Renal cortex interstitium (tissue), 11 donors: ENCODE measurements around the gene LCN6. TPM values are rescaled to one million over a fixed set of nuclear protein-coding genes. Genes with fewer than 3 reads are reported as not detected.

ENCODE experiments used
- DNase-seq, 11 donors: peaks; one replicate each; pipeline ENCODE4 v3.0.0-alpha.2; 2013; ENCODE audit warnings: low read depth in 9 of 11, low spot score in 4 of 11; ENCODE audit errors: extremely low read depth in 1 of 11
- polyA plus RNA-seq, 3 donors: library from polyadenylated mRNA; unstranded; fragments of 120-200 nt; gene quantifications; one replicate each; pipeline ENCODE4 v1.2.1, GENCODE V29; 2013; ENCODE audit not compliant: insufficient read length in 3 of 3

Gene LCN6
- polyA plus RNA-seq, 3 donors = not detected

DNA sequence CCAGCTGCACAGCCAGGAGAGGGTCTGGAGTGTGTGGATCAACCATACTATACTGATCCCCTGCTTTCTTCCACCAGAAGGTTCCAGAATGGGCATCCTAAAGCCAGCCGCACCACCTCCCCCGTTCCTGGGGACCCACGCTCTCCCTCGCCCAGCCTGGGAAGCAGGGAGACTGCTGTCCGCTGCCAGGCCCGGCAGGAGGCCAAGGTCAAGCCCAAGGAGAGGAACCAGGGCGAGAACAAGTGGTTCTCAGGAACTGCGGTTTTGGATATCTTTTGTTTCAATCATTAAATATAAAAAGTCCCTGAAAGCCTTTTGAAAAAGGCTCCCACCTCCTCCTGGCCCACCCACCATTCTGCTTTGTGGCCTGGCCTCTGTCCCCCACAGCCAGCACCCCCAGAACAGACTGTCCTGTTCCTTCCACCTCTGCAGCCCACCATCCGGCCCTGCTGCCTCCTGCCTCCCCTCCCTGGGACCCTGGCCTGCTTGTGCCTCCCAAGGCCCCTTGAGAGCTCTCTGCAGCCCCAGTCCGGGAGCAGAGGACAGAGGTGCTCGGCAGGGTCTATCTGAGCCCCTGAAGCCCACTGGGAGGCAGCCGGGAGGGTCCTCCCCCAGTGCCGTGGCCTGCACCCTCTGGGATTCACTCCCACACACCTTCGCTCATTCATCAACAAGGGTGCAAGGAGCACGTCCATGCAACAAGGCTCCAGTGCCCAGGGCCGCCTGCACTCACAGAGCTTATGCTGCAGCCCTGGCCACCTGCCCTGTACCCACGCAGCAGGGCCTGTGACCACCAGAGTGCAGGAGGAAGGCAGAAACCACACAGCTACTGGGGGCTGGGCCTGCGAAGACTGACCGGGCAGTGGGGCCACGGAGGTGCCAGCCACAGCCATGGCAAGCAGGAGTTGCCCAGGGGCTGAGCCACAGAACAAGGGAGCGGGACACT lies 614 bp upstream of the LCN6 start:
- DNase-seq = no peak

DNA sequence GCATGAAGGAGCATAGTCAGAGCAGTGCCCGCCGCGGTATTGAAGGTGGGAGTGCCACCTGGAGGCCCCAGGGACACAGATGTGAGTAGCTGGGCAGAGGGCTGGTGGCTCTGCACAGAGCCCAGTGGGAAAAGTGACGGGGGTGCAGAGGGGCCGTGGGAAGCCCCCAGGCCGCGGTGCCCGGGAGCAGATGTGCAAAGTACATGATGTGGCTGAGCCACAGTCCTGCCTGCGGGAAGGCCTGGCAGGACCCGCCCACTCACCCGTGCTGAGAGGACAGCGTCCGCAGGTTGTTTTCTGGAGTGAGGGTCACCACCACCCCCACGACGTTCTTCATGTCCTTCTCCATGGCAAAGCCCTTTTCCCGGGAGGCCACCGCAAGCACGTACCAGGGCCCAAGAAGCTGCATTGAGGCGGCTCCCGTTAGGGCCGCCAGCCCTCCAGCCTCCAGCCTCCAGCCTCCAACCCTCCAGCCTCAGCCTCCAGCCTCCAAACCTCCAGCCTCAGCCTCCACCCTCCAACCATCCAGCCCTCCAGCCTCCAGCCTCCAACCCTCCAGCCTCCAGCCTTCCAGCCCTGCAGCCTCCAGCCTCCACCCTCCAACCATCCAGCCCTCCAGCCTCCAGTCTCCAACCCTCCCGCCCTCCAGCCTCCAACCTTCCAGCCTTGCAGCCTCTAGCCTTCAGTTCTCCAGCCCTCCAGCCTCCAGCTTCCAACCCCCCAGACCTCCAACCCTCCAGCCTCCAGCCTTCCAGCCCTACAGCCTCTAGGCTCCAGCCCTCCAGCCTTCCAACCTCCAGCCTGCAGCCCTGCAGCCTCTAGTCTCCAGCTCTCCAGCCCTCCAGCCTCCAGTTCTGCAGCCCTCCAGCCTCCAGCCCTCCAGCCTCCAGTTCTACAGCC lies 914 bp downstream of the LCN6 start:
- DNase-seq = no peak

DNA sequence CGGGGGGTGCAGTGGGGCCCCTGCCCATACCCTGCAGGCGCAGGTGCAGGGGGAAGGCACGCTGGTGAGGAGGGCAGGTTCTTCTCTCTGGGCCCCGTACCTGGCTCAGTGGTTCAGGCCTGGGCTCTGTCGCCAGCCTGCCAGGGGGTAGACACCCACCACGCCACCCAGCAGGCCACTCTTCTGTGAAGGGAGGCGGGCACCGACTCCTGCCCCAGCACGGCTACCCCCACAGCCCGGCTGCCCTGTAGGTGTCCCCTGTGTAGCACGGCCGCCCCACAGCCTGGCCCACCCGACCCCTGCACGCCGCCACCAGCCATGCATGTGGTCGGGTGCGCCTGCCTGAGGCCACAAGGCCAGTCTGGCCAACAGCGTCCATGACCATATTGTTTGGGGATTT lies 1.7 kb downstream of the LCN6 start:
- no peak for DNase-seq

GRCh38 chr9:136746155-136746490 lies 2.2 kb downstream of the LCN6 start:
- DNase-seq = no peak

DNA sequence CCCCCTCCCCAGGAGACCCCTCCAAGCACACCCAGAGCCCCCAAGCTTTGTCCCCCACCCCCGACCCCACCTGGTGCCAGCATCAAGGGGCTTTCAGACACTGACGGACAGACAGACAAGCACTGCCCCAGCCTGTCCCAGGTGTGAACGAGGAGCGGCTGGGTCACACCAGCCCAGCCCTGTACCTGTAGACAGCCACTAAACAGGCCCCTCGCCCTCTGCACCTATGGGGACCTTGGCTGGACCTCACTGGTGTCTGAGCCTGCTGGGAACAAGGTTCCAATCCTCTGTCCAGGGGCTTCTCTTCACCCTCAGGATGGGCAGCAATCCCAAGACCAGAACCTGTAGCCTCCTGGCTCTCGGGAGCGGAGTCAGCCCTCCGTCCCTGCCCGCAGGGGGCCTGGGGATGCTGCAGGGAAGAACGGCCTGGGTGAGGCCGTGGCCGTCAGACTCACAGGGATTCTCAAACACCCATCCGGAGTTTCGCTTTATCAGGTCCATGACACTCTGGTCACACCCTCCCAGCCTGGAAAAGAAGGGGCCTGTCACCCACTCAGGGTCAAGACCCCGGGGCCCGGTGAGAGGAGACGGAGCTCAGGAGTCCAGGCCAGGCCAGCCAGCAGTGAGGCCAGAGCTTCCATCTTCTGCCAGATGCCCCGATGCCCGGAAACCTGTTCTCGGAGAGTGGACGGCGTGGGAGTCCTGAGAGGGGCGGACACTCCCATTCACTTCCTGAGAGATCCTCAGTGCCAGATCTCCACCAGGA lies 2.8 kb downstream of the LCN6 start:
- DNase-seq = no peak

DNA sequence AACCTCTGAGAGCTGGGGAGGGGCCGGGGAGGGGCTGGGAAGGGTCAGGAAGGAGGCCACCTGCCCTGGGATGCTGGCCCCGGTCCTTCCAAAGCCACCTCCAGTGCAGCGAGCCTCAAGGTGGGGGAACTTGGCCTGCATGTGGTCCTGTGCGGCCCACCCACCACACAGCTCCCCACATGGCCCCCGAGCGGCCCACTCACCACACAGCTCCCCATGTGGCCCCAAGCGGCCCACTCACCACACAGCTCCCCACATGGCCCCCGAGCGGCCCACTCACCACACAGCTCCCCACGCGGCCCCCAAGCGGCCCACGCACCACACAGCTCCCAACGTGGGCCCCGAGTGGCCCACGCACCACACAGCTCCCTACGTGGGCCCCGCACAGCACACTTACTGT lies 3.6 kb downstream of the LCN6 start:
- no peak for DNase-seq

- DNase-seq = no peak
Measured at GRCh38 chr9:136743639-136744211, 4.6 kb downstream of the LCN6 start.

DNA sequence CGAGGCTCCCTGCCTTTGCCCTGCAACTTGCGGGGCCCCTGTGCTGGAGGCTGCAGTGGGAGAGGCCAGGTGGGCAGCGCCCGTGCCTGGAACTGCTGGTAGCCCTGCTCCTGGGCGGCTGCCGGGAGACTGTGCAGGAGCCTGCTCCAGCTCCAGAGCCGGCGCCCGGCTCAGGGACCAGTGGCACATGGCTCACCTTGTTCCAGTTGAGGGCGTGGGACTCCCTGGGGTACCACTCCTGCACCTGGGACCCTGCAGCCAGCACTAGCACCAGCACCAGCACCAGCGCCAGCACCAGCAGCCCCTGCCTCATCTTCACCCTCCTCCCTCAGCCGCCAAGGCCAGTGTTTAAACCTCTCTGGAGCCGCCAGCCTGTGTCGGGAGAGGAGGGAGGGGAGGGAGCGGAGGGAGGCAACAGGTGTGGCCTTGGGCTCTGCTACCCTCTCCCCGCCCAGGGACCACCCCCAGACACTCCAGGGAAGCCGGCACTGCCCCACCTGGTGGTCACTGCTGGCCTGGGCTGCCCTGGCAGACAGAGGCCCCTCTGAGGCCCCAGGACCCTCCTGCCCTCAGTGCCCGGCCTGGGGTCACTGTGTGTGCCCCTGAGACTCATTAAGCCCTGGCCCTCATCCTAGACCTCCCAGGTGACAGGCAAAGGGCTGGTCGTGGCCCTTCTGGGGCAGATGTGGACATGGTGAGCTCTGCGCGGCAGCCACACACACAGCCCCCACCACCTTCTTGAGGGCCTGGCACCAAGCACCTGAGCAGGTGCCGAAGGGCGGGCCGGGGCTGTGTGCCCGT lies 5.5 kb downstream of the LCN6 start, which contains the start of gene LCN10:
Gene LCN10 (minus strand): TSS at position 350 of the 801 bp plus-strand sequence. CDS start 37 bp downstream, at position 313.
- DNase-seq = peak in 2 of 11 donors; percentile 62 to 68

DNA sequence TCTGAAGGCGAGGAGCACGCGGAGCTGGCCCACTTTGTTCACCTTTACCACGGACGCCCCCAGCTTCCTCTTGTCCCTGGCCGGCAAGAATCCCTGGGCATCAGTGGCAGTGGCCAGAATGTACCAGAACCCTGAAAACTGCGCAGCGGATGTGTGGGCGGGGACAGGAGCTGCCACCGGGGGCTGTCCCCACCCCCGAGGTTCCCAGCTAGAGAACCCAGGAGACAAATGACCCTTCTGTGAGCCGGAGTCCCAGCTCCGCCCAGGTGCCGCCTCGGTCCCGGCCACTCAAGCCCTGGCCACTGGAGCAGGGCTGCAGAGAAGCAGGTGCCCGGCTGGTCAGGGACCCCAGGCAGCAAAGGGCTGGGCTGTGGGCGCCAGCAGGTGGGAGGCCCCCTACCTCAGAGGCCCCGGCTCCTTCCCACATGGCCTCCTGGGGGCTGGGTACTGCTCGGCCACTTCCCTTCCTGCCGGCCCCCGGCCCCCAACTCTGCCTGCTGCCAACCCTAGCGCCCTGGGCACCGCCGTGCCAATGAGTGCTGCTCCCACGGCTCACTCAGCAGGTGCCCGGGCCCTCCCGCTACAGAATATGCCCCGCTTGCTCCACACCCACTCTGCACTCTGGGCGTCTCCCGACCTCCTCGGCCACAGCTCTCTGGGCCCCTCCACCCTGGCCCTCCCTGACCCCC lies 6.3 kb downstream of the LCN6 start:
- DNase-seq = no peak

DNA sequence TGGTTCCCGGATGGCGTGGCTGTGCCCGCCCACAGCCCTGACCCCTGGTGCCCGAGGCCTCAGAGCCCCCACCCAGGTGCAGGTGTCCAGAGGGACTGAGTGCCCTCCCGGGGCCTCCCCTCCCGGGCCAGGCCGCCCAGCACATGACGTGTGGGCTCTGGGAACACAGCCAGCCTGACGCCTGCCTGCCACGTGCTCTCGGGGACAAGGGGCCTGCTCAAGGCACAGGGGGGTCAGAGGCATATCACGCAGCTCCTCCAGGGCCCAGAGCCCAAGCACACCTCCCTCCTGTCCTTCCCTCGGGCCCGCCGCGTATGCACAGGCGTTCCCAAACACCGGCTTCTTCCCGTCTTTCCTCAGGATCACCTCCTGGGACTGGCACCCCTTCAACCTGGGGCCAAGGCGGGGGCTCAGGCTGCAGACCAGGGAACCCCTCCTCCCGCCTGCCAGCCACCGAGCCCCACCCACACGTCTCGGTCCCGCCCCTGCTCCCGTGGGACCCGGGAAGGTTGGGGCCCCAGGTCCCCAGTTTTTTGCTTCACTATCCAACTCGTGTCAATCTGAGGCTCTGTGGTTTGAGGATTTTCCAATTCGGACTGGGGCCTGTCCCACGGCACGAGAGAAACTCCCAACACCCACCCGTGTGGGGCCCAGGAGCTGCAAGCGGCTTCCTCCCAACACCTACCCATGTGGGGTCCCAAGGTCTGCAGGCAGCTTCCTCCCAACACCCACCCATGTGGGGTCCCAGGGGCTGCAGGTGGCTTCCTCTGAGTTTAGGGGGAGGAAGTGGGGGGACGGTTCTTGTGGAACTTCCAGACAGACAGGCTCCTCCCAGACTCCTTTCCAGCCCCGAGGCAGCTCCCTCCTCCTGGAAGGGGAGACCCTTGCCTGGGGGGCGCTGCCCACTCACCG lies 7.1 kb downstream of the LCN6 start:
- DNase-seq = no peak

DNA sequence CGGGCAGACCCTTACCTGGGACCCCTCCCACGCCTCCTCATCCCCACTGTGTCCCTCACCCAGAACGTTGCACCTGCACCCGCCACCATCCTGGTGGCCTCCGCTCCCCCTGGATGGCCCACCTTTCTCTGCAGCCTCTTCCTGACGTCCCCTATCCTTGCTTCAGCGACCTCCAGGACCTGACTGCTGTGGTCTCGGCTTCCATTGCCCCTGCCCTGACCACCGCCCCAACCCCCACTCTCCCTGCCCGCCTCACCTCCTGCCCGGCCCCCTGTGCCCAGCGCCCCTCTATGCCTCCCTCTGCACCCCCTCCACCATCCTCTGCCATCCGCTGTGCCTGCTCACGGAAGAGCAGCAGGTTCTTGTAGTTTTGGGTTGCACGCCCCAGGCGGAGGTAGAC lies 7.8 kb downstream of the LCN6 start:
- DNase-seq = no peak

DNA sequence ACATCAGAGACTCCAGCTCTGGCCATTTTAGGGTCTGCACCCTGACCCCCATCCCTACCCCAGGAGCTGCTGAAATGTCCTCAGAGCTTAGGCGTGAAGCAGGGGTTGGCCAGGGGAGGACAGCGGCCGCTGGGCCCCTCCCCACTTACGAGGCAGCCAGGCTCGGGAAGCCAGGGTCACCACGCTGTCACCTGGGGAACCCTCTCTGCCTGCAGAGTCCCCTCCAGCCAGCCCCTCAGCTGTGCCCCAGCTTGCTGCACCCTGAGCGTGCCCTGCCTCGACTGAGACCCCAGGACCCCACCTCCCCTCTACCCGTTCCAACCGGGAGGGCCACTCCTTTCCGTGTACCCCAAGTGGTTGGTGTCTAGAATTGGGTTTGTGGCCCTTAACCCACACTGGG lies 8.3 kb downstream of the LCN6 start:
- no peak for DNase-seq

DNA sequence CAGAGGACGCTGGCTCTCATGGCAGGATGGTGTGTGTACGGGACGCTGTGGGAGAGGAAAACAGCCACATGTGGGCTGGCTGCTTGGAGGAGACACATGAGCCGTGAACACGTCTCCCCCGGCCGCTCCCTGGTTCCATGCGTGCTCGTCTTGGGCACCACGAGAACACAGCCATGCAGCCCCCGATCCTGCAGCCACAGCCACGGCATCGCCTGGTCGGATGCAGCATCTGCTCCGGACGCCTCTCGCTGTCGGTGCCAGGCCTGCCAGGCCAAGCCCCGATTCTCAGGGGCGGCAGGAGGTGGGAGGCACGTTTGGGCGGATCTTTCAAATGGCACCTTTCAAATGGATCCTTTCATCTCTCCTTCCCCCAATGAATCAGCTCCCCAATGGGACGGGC lies 8.8 kb downstream of the LCN6 start:
- no peak for DNase-seq

- no peak for DNase-seq
Measured at GRCh38 chr9:136738960-136739359, 9.4 kb downstream of the LCN6 start.

DNA sequence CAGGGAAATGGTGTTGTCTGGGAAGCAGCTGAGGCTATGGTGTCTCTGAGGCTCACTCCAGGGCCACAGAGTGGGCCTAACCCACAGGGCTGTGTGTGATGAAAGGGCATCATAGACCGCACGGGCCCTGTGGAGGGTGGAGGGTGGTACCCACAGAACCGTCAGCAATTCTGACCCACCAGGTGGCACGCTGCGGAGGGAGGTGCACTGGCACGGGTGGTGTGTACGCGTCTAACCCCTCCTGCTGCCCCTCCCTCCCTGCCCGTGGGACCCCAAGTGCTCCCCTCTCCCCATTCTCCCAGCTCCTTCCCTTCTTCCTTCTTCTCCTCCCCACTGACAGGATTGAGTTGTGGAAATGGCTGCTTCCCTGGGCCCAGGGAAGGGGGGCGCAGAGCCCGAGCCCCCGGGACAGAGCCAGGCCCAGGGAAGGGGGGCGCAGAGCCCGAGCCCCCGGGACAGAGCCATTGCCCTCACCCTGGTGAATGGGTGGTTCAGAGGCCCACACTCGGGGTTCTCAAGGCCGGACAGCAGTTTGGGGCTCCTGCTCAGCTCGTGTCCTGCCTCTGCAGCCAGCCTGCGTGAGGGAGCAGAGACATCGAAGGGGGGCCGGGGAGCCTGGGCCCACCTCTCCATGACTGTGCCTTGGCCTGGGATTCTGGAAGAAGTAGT lies 12.4 kb downstream of the LCN6 start:
- DNase-seq = no peak

GRCh38 chr9:136734837-136735496 lies 13.4 kb downstream of the LCN6 start:
- DNase-seq = no peak
